ENCODE measurements around the gene CCDC90B. TPM values are rescaled to one million over a fixed set of nuclear protein-coding genes. Genes with fewer than 3 reads are reported as not detected.

The CCDC90B gene
- total and polyA plus RNA-seq, 10 of the 15 experiments (the other 5 are each of a cell fraction or from before 2014, with no cell fraction given) = 33.2 to 91.5 (median 59.2) TPM

- H3K27ac ChIP-seq (ENCODE audit: control insufficient read depth, insufficient read depth) = no peak overlapping the region
- POLR2A ChIA-PET = no interaction called here
- no peaks in the 10 kb centered on the region for H3K9me3 ChIP-seq (replicated peaks; ENCODE audit: control insufficient read depth, insufficient read depth, low read length)
- no peak overlapping the region for H3K4me2 ChIP-seq (ENCODE audit: control insufficient read depth, insufficient read depth)
- FAIRE-seq = no peak
- H3K27me3 ChIP-seq (replicated peaks in 1 of 2; ENCODE audit: control insufficient read depth in 2 of 2, insufficient read depth in 2 of 2, low read length in 1 of 2) = no peaks in the 10 kb centered on the region; a peak in 1 of 4 replicates
- intact Hi-C loops (cut with micrococcal nuclease; ENCODE audit: unreplicated experiment) = no loop called here
- no peaks in the 10 kb centered on the region for H4K20me1 ChIP-seq (ENCODE audit: control insufficient read depth, insufficient read depth)
- no peaks in the 10 kb centered on the region for H3K79me2 ChIP-seq (ENCODE audit: control insufficient read depth, insufficient read depth, low read length)
- H3K9ac ChIP-seq (ENCODE audit: control insufficient read depth, insufficient read depth, low read length) = no peak overlapping the region
- whole genome bisulfite sequencing (ENCODE audit: insufficient coverage, insufficient replicate concordance, low lambda C conversion rate, missing lambda C conversion rate) = 48% methylated on average over 4 of the region's 4 CpGs
- in situ Hi-C loops (cut with MboI) = no loop called here
- BruUV-seq (replicated peaks) = no TSS peak
- TF ChIP-seq WRNIP1 (IDR thresholded peaks at IDR 0.05; ENCODE audit: borderline replicate concordance, low read depth, low read length) (no peak), FOS (IDR thresholded peaks at IDR 0.05; ENCODE audit: borderline replicate concordance, extremely low read depth, insufficient read length) (no peak), HDAC6 (IDR thresholded peaks at IDR 0.05; ENCODE audit: unreplicated experiment) (no peak), CHD2 (IDR thresholded peaks at IDR 0.05; ENCODE audit: borderline replicate concordance, low read depth, low read length) (no peak), ZZZ3 (IDR thresholded peaks at IDR 0.05; ENCODE audit: control insufficient read depth, insufficient read length, low read depth) (no peak), POLR2A (IDR thresholded peaks at IDR 0.05; ENCODE audit: low read depth, low read length) (no peak), ZBED1 (IDR thresholded peaks at IDR 0.05; ENCODE audit: borderline replicate concordance) (no peak), SMARCA5 (IDR thresholded peaks at IDR 0.05) (no peak), SUZ12 (IDR thresholded peaks at IDR 0.05; ENCODE audit: unreplicated experiment) (no peak), SIX5 (IDR thresholded peaks at IDR 0.05; ENCODE audit: low read depth, low read length, severe bottlenecking) (no peak), KLF5 (IDR thresholded peaks at IDR 0.05; ENCODE audit: partially characterized antibody) (no peak), NFYA (IDR thresholded peaks at IDR 0.05; ENCODE audit: borderline replicate concordance, low read depth, low read length) (no peak), RELB (IDR thresholded peaks at IDR 0.05; ENCODE audit: low read depth) (no peak)
- SMC1A ChIA-PET (ENCODE audit: uncharacterized antibody, unreplicated experiment) = interaction anchor here (1.1 to 2.4 kb wide), 2 partner anchors 12 to 27 kb away, joined by 6 read pairs; no protein-coding TSS in a partner anchor
- RAD21 ChIA-PET (ENCODE audit: unreplicated experiment) = no interaction called here
- no peaks in the 10 kb centered on the region for H3K4me1 ChIP-seq (ENCODE audit: control insufficient read depth, insufficient read depth, low read length)
- CTCF ChIA-PET = interaction anchor here (1.8 kb wide), 1 partner anchor 27 kb away, joined by 5 read pairs; no protein-coding TSS in a partner anchor
- H3K36me3 ChIP-seq (ENCODE audit: control insufficient read depth in 2 of 2, insufficient read depth in 2 of 2, low read length in 1 of 2) = no peaks in the 10 kb centered on the region
- H2AFZ ChIP-seq (ENCODE audit: control insufficient read depth, low read depth, low read length) = no peak overlapping the region
- H3K4me3 ChIP-seq = no peak overlapping the region
- no peak for ATAC-seq
- DNase-seq (ENCODE audit: low read depth, low spot score) = no peak
These were observed 33.2 kb upstream of the CCDC90B start for GRCh38 chr11:83319346-83319745.
